HepG2 (cell line): ENCODE data around the gene PDYN. TPM values are rescaled to one million over a fixed set of nuclear protein-coding genes. Genes with fewer than 3 reads are reported as not detected.

Experiments
- ATAC-seq: fragments of 200-7000 bp; cut with Tn5 transposase; 3 replicates; pipeline ENCODE4 v1.9.1; 2020; ENCODE audit warnings: mild to moderate bottlenecking, moderate library complexity
- BruUV-seq: library from RNA; stranded (reverse); fragments of 400-500 nt; replicated peaks from 2 replicates; lab custom pipeline; 2021; lab: Mats Ljungman, UMichigan
- CTCF ChIA-PET: fragments of 300-600 bp; formaldehyde crosslinking; extraction: SDS; loops from one replicate; lab custom pipeline; 2021; ENCODE audit warnings: low total read pairs, inconsistent platforms, low intra/inter-chr PET ratio; lab: Yijun Ruan, JAX
- POLR2A ChIA-PET: fragments of 350-600 bp; sonication (Branson Sonifier 250); formaldehyde crosslinking; loops from one replicate; lab custom pipeline; 2020; ENCODE audit warnings: antibody characterized with exemption, inconsistent platforms; lab: Yijun Ruan, JAX
- DNase-seq: peaks from one replicate; pipeline ENCODE4 v3.0.0-alpha.2; 2015; ENCODE audit warnings: low spot score
- FAIRE-seq: peaks from 3 replicates; lab custom pipeline; 2011; peaks lifted over from hg19 to GRCh38; lab: Jason Lieb, UNC
- H2AFZ ChIP-seq: one replicate; pipeline ENCODE4 v1.6.1; 2011; ENCODE audit warnings: low read length, inconsistent platforms
- H3K27ac ChIP-seq: fragments of 300-600 bp; 3 replicates; pipeline ENCODE4 v1.8.0; 2011; ENCODE audit warnings: mixed run types, mild to moderate bottlenecking, mixed read lengths, low read length, inconsistent platforms; ENCODE audit not compliant: insufficient read depth; ENCODE audit errors: extremely low read length
- H3K27me3 ChIP-seq, 2 experiments: fragments of 200-600 bp in 1 of 2; 2 replicates in 1 of 2; 3 replicates in 1 of 2; pipeline versions ENCODE4 v1.6.0 to v1.8.0; 2011; ENCODE audit warnings: low read length in 2 of 2, mild to moderate bottlenecking in 2 of 2, moderate library complexity in 2 of 2, inconsistent platforms in 1 of 2; ENCODE audit not compliant: insufficient read depth in 2 of 2, control insufficient read depth in 1 of 2
- H3K36me3 ChIP-seq, 2 experiments: fragments of 200-600 bp in 1 of 2; replicated peaks in 1 of 2; 2 replicates in 1 of 2; 3 replicates in 1 of 2; pipeline versions ENCODE4 v1.5.1 to v1.8.0; 2011; ENCODE audit warnings: low read length in 2 of 2, inconsistent platforms in 1 of 2; ENCODE audit not compliant: insufficient read depth in 2 of 2, control insufficient read depth in 1 of 2
- H3K4me1 ChIP-seq: 2 replicates; pipeline ENCODE4 v1.5.1; 2012; ENCODE audit warnings: low read length, inconsistent platforms; ENCODE audit not compliant: insufficient read depth
- H3K4me2 ChIP-seq: 2 replicates; pipeline ENCODE4 v1.6.0; 2011; ENCODE audit warnings: low read depth, low read length, inconsistent platforms
- H3K4me3 ChIP-seq, 3 experiments: fragments of 200-600 bp in 1 of 3; sonication (generic), shearing (Covaris generic) in 1 of 3; replicated peaks in 1 of 3; 2 replicates each; pipeline ENCODE4 v1.5.1; 2011 to 2016; ENCODE audit warnings: low read length in 3 of 3, inconsistent platforms in 2 of 3, low read depth in 2 of 3, mild to moderate bottlenecking in 2 of 3, control low read depth in 1 of 3, mixed read lengths in 1 of 3; ENCODE audit not compliant: insufficient read depth in 1 of 3
- H3K79me2 ChIP-seq: one replicate; pipeline ENCODE4 v1.6.1; 2011; ENCODE audit warnings: low read length, inconsistent platforms; ENCODE audit not compliant: insufficient read depth
- H3K9ac ChIP-seq: 2 replicates; pipeline ENCODE4 v1.6.0; 2011; ENCODE audit warnings: mild to moderate bottlenecking, low read depth, low read length, inconsistent platforms; ENCODE audit not compliant: insufficient read depth
- H3K9me3 ChIP-seq: 2 replicates; pipeline ENCODE4 v1.5.1; 2012; ENCODE audit warnings: mild to moderate bottlenecking, low read length
- H4K20me1 ChIP-seq: 2 replicates; pipeline ENCODE4 v1.6.0; 2011; ENCODE audit warnings: inconsistent platforms, mild to moderate bottlenecking, low read length, moderate library complexity; ENCODE audit not compliant: insufficient read depth
- AKAP8 ChIP-seq: sonication (generic); formaldehyde crosslinking; IDR thresholded peaks from 2 replicates; pipeline ENCODE4 v1.5.1; 2020; ENCODE audit warnings: mild to moderate bottlenecking, missing genetic modification reagents
- CREB3 ChIP-seq: sonication (generic); formaldehyde crosslinking; IDR thresholded peaks from 2 replicates; pipeline ENCODE4 v1.5.0; 2020; ENCODE audit warnings: missing genetic modification reagents
- NAIF1 ChIP-seq: sonication (generic); formaldehyde crosslinking; IDR thresholded peaks from 2 replicates; pipeline ENCODE4 v1.5.0; 2020; ENCODE audit warnings: mild to moderate bottlenecking, missing genetic modification reagents, borderline replicate concordance
- PAX8 ChIP-seq: sonication (generic); formaldehyde crosslinking; IDR thresholded peaks from 2 replicates; pipeline ENCODE4 v1.8.0; 2022; ENCODE audit warnings: mild to moderate bottlenecking, missing genetic modification reagents, borderline replicate concordance
- PHF5A ChIP-seq: IDR thresholded peaks from one replicate; pipeline ENCODE4 v1.6.1; 2018; ENCODE audit warnings: low read depth, missing genetic modification reagents; ENCODE audit not compliant: unreplicated experiment
- SSRP1 ChIP-seq: IDR thresholded peaks from 2 replicates; pipeline ENCODE4 v1.6.1; 2016; ENCODE audit warnings: control low read depth
- TAF1 ChIP-seq: sonication (generic); formaldehyde crosslinking; IDR thresholded peaks from 2 replicates; pipeline ENCODE4 v1.4.0; 2020; ENCODE audit warnings: missing genetic modification reagents
- ZFP36L1 ChIP-seq: sonication (generic); formaldehyde crosslinking; IDR thresholded peaks from 2 replicates; pipeline ENCODE4 v1.8.0; 2022; ENCODE audit warnings: mild to moderate bottlenecking, missing genetic modification reagents, moderate library complexity
- ZNF275 ChIP-seq: sonication (generic); formaldehyde crosslinking; IDR thresholded peaks from 2 replicates; pipeline ENCODE4 v1.8.0; 2022; ENCODE audit warnings: missing genetic modification reagents, mild to moderate bottlenecking, inconsistent platforms, borderline replicate concordance
- ZNF337 ChIP-seq: sonication (generic); formaldehyde crosslinking; IDR thresholded peaks from 2 replicates; pipeline ENCODE4 v1.5.1; 2020; ENCODE audit warnings: missing genetic modification reagents, low read depth, mild to moderate bottlenecking, borderline replicate concordance
- ZNF558 ChIP-seq: sonication (generic); formaldehyde crosslinking; IDR thresholded peaks from 2 replicates; pipeline ENCODE4 v1.9.0; 2022; ENCODE audit warnings: mild to moderate bottlenecking, missing genetic modification reagents, borderline replicate concordance
- ZNF883 ChIP-seq: sonication (generic); formaldehyde crosslinking; IDR thresholded peaks from 2 replicates; pipeline ENCODE4 v1.5.1; 2020; ENCODE audit warnings: mild to moderate bottlenecking, missing genetic modification reagents; ENCODE audit errors: not compliant biosample characterization
- WGBS: methylation state at CpG from one replicate; pipeline ENCODE4 v1.1.6; 2017; ENCODE audit warnings: low lambda C conversion rate; 5-methylcytosine and 5-hydroxymethylcytosine counted together
- in situ Hi-C: cut with HindIII; loops from 2 replicates; pipeline ENCODE4 v1.10.0; 2017; ENCODE audit warnings: low pct_unique_long_range_greater_than_20kb; ENCODE audit not compliant: extremely low pct_ligation_motif_present
- intact Hi-C: fragments of 100-400 bp; cut with micrococcal nuclease; formaldehyde crosslinking; loops from one replicate; pipeline ENCODE4 v1.10.0; 2022; ENCODE audit not compliant: unreplicated experiment
- polyA plus RNA-seq, 8 experiments: library from polyadenylated mRNA; depleted of rRNA in 3 of 8; stranded (reverse) in 7 of 8; unstranded in 1 of 8; fragments of >200 nt; fragmentation: Illumina TruSeq in 4 of 8; extraction: Trizol in 4 of 8; gene quantifications; 2 replicates each; pipeline versions ENCODE4 v1.2.1 to v1.2.3, GENCODE V29; 2011 to 2016; ENCODE audit warnings: low read depth in 4 of 8, missing spikeins in 1 of 8, mixed read lengths in 1 of 8; ENCODE audit not compliant: insufficient read depth in 1 of 8
- total RNA-seq, 5 experiments: library from RNA; depleted of rRNA; stranded (reverse); fragments of >200 nt; fragmentation: Illumina TruSeq; extraction: Trizol; gene quantifications; 2 replicates each; pipeline ENCODE4 v1.2.3, GENCODE V29; 2016; ENCODE audit warnings: low read depth in 1 of 5
- TF ChIP-seq, protein P1 (sequence below): sonication (generic); formaldehyde crosslinking; IDR thresholded peaks from 2 replicates; pipeline ENCODE4 v1.4.0; 2020; ENCODE audit warnings: missing genetic modification reagents, borderline replicate concordance

PDYN gene
- total and polyA plus RNA-seq, 2 of the 13 experiments (the other 11 are each of a cell fraction or from before 2014, with no cell fraction given) = not detected

- intact Hi-C loops = loop anchor here (5.0 kb wide), 1 partner anchor 1132 kb away; the partner anchor contains the start of gene FAM110A
- Histone ChIP-seq H3K27me3 (peaks cover 2 to 14% of the 10 kb centered on the region in 2 experiments; a peak in 2 of 5 replicates), H3K27ac (no peak overlapping the region), H3K79me2 (no peaks in the 10 kb centered on the region), H3K4me2 (no peak overlapping the region), H3K4me3 (no peak overlapping the region), H2AFZ (no peak overlapping the region), H3K36me3 (no peaks in the 10 kb centered on the region), H3K9ac (no peak overlapping the region), H3K4me1 (peaks cover 5% of the 10 kb centered on the region; the same call in 1 of the 2 replicates), H3K9me3 (no peaks in the 10 kb centered on the region), H4K20me1 (no peaks in the 10 kb centered on the region)
- BruUV-seq = no TSS peak
- ATAC-seq (no peak), DNase-seq (no peak), FAIRE-seq (no peak)
- CTCF ChIA-PET = interaction anchor here (1.6 to 5.4 kb wide), 2 partner anchors 129 to 208 kb away, joined by 8 to 109 read pairs; no protein-coding TSS in a partner anchor
- no peak for TF ChIP-seq AKAP8 (CRISPR knock-in tag)
- TF ChIP-seq PHF5A (CRISPR knock-in tag) = no peak
- TF ChIP-seq PAX8 (CRISPR knock-in tag) = no peak
- TF ChIP-seq ZNF337 = no peak
- no peak for TF ChIP-seq TAF1 (CRISPR knock-in tag)
- TF ChIP-seq ZNF275 (CRISPR knock-in tag) = no peak
- no peak for TF ChIP-seq SSRP1 (CRISPR knock-in tag)
- TF ChIP-seq, protein P1, sequence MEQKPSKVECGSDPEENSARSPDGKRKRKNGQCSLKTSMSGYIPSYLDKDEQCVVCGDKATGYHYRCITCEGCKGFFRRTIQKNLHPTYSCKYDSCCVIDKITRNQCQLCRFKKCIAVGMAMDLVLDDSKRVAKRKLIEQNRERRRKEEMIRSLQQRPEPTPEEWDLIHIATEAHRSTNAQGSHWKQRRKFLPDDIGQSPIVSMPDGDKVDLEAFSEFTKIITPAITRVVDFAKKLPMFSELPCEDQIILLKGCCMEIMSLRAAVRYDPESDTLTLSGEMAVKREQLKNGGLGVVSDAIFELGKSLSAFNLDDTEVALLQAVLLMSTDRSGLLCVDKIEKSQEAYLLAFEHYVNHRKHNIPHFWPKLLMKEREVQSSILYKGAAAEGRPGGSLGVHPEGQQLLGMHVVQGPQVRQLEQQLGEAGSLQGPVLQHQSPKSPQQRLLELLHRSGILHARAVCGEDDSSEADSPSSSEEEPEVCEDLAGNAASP = no peak
- no peak for TF ChIP-seq CREB3
- TF ChIP-seq NAIF1 (CRISPR knock-in tag) = no peak
- no peak for TF ChIP-seq ZNF883 (CRISPR knock-in tag)
- no peak for TF ChIP-seq ZNF558 (CRISPR knock-in tag)
- no peak for TF ChIP-seq ZFP36L1 (CRISPR knock-in tag)
- WGBS = 31% methylated on average over 4 of the region's 4 CpGs
- POLR2A ChIA-PET = no interaction called here
- in situ Hi-C loops = no loop called here
Measured at GRCh38 chr20:1964061-1964460, 29.8 kb downstream of the PDYN start.
